ENCODE data around the gene JMJD4. TPM values are rescaled to one million over a fixed set of nuclear protein-coding genes. Genes with fewer than 3 reads are reported as not detected.

The JMJD4 gene, protein sequence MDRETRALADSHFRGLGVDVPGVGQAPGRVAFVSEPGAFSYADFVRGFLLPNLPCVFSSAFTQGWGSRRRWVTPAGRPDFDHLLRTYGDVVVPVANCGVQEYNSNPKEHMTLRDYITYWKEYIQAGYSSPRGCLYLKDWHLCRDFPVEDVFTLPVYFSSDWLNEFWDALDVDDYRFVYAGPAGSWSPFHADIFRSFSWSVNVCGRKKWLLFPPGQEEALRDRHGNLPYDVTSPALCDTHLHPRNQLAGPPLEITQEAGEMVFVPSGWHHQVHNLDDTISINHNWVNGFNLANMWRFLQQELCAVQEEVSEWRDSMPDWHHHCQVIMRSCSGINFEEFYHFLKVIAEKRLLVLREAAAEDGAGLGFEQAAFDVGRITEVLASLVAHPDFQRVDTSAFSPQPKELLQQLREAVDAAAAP
- total RNA-seq = 10 to 100 TPM; 16.8 to 17.3 TPM

DNA sequence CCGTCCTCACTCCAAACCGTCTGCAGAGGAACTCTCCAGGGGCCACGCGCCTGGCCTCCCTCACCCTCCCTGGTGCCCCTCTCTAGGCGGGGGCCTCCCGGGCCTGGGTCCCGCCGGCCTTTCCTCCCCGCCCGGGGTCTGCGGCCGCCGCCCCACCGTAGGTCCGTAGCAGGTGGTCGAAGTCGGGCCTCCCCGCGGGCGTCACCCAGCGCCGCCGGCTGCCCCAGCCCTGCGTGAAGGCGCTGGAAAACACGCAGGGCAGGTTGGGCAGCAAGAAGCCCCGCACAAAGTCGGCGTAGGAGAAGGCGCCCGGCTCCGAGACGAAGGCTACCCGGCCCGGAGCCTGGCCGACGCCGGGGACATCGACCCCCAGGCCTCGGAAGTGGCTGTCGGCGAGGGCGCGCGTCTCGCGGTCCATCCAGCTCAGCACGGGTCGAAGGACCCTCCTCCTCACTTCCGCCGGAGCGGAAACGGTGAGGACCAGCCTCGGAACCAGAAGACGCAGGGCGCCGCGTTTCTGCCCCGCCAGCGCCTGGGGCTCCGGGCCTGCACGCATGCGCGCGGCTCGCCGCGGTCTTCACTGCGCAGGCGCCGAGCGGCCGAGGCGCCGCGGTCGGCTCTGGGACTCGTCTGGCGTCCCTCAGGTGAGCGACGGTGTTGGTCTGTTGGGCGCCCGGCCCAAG is at the start of gene JMJD4, which contains the start of gene SNAP47:
TSS of gene JMJD4 (minus strand) at position 447 of the 683 bp plus-strand sequence. CDS start at position 418, 29 bp downstream.
TSS of gene SNAP47 (plus strand) at position 580 of the 683 bp plus-strand sequence. CDS start 12,302 bp downstream, outside the sequence.
- ATAC-seq = peak; percentile 95
- Mint-ChIP-seq H3K9me3 (ENCODE audit: insufficient read depth) (no peaks in the 10 kb centered on the region), H3K4me3 (peak within 1 kb of the TSS; percentile 89), H3K4me1 (ENCODE audit: low read depth) (peaks cover 30% of the 10 kb centered on the region), H3K27ac (peak within 1 kb of the TSS; percentile 90), H3K27me3 (ENCODE audit: low read depth) (no peaks in the 10 kb centered on the region), H3K36me3 (ENCODE audit: low read depth) (peaks cover 16% of the 10 kb centered on the region)
- peak; percentile 94 for DNase-seq
- ChIA-PET POLR2A (interaction anchor here (0.7 to 0.9 kb wide), 2 partner anchors 10 to 354 kb away, joined by 3 read pairs; no protein-coding TSS in a partner anchor), CTCF (interaction anchor here (1.0 kb wide), 1 partner anchor 53 kb away, joined by 3 read pairs; no protein-coding TSS in a partner anchor)

DNA sequence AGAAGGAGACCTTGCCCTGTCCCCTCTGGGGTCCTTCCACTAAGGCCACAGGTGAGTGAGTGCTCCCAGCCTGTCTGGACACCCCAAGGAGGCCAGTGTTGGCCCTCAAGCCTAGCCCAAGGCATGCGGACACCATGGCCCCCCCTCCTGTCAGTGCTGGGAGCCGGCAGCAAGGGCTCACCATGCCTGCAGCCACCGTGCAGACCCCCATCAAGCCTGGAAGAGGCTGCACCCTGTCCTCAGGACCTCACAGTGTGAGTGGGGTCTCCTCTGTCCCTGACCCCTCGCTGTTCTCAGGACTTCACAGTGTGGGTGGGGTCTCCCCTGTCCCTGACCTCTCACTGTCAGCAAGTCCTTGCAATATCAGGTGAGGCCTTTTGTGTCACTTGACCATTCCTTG is 47.1 kb upstream of the JMJD4 start:
- ChIA-PET CTCF (no interaction called here), POLR2A (no interaction called here)
- H3K27me3 Mint-ChIP-seq (ENCODE audit: low read depth) = peaks cover 11% of the 10 kb centered on the region
- H3K9me3 Mint-ChIP-seq (ENCODE audit: insufficient read depth) = no peaks in the 10 kb centered on the region
- H3K27ac Mint-ChIP-seq = no peak overlapping the region
- ATAC-seq = no peak
- H3K36me3 Mint-ChIP-seq (ENCODE audit: low read depth) = peaks cover 3% of the 10 kb centered on the region
- no peak overlapping the region for H3K4me3 Mint-ChIP-seq
- peak; percentile 5 for DNase-seq
- H3K4me1 Mint-ChIP-seq (ENCODE audit: low read depth) = peaks cover 6% of the 10 kb centered on the region

DNA sequence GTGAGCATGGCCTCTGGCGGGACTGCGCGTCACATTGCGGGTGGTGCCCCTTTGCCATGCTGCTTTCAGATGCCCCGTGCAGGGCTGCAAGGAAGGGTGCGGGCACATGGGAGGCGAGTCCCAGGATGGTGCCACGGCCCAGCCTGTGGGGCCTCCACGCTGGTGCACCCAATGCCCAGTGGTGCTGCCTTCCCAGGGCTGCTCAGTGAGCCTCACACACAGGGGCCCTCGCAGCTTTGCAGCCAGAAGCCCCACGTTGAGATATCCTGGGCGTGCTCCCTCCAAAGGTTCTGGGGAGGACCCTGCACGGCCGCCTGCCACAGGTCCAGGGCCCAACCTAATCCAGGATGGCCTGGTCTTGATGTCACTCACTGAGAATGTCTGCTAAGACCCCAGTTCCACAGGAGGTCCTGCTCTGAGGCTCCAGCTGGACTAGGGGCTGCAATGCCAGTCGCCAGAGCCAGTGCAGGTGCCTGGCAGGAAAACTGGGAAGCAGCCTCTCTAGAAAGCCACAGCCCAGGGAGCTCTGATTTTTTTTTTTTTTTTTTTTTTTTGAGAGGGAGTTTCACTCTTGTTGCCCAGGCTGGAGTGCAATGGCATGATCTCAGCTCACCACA is 46.3 kb upstream of the JMJD4 start:
- Mint-ChIP-seq H3K36me3 (ENCODE audit: low read depth) (peaks cover 6% of the 10 kb centered on the region), H3K4me1 (ENCODE audit: low read depth) (peaks cover under 1% of the 10 kb centered on the region), H3K27me3 (ENCODE audit: low read depth) (peaks cover 6% of the 10 kb centered on the region), H3K9me3 (ENCODE audit: insufficient read depth) (no peaks in the 10 kb centered on the region), H3K27ac (no peak overlapping the region), H3K4me3 (no peak overlapping the region)
- ATAC-seq (no peak), DNase-seq (peak; percentile 14)
- ChIA-PET POLR2A (no interaction called here), CTCF (no interaction called here)

DNA sequence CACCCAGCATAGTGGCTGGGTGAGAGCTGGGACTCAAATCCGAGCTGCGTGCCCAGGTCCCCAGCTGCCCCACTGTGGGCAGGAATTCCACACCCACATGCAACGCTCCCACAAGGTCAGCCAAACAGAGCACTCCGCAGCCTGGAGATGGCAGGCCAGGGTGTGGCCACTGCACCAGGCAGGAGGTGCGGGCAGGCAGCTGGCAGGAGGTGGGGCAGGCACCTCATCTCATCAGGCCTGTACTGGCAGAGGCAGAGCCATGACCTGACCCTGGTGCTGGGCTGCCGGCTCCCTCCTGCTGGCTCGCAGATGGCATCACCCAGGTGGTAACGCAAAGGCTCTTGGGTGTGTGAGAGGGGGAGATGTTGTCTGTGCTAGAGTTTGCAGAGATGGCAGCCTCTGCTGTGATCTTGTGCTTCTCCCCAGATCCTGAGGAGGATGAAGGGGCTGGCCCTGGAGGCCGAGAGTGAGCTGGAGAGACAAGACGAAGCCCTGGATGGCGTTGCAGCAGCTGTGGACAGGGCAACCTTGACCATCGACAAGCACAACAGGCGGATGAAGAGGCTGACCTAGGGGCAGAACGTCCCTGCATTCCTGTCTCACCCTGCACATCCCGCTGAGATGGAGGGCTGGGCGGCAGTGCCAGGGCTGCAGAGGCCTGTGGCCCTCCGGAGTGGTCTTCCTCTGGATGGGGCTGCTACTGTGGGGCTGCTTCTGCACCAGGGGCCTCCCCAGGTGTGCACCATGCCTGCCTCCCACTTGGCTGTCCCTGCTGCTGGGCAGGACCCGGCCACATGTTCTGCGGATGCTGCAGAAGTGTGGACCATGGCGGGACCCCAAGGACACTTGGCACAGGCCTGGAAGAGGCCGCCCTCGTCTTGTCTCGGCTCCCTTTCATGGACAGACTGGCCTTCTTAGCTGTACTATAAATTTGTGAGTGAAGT is 45.3 kb upstream of the JMJD4 start:
- Mint-ChIP-seq H3K36me3 (ENCODE audit: low read depth) (peaks cover 11% of the 10 kb centered on the region), H3K9me3 (ENCODE audit: insufficient read depth) (no peaks in the 10 kb centered on the region), H3K27ac (no peak overlapping the region), H3K4me3 (no peak overlapping the region), H3K27me3 (ENCODE audit: low read depth) (no peaks in the 10 kb centered on the region), H3K4me1 (ENCODE audit: low read depth) (peaks cover 5% of the 10 kb centered on the region)
- ChIA-PET POLR2A (no interaction called here), CTCF (no interaction called here)
- DNase-seq (no peak), ATAC-seq (no peak)

DNA sequence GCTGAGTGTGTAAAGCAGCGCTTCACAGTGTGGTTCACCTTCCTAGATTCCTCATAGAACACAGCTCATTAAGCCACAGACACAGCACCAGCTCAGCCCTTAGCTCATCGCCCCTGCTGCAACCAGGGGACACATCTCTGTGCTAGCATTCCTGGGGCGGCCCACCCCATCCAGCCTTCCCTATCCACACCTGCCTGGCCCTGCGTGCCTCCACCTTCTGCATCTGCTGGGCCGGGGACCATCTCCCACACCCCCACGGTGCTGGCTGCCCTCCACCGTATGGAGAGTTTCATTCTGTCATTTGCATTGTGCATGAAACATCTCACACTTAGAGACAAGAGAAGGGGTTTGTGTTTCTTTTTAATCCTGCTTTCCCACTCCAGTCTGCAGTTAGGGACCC is 44.6 kb upstream of the JMJD4 start:
- ATAC-seq (no peak), DNase-seq (no peak)
- ChIA-PET POLR2A (no interaction called here), CTCF (no interaction called here)
- no peak overlapping the region for H3K27ac Mint-ChIP-seq
- H3K9me3 Mint-ChIP-seq (ENCODE audit: insufficient read depth) = no peaks in the 10 kb centered on the region
- peaks cover 11% of the 10 kb centered on the region for H3K36me3 Mint-ChIP-seq (ENCODE audit: low read depth)
- H3K4me1 Mint-ChIP-seq (ENCODE audit: low read depth) = peaks cover 11% of the 10 kb centered on the region
- no peak overlapping the region for H3K4me3 Mint-ChIP-seq
- no peaks in the 10 kb centered on the region for H3K27me3 Mint-ChIP-seq (ENCODE audit: low read depth)

DNA sequence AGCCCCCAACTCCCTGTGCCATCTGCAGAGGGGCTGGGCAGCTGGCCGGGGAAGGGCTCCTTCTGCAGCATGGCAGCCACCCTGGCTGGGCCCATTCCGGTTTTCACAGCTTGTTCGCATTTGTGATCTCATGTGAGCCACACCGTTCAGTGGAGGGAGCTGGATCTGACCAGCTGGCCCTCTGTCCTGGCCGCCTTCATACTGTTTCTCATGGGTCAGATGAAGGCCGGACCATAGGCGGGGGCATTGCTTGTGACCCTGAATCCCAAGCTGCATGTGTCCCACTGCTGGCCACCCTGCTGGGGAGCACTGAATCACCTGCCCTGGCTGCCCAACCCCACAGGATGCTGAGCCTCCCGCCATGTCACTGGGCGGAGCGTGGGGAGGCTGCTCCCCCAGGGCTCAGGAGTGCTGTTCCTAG is 43.9 kb upstream of the JMJD4 start:
- DNase-seq = no peak
- H3K9me3 Mint-ChIP-seq (ENCODE audit: insufficient read depth) = no peaks in the 10 kb centered on the region
- no peak overlapping the region for H3K4me3 Mint-ChIP-seq
- POLR2A ChIA-PET = no interaction called here
- CTCF ChIA-PET = no interaction called here
- H3K27me3 Mint-ChIP-seq (ENCODE audit: low read depth) = no peaks in the 10 kb centered on the region
- no peak overlapping the region for H3K27ac Mint-ChIP-seq
- ATAC-seq = no peak
- H3K4me1 Mint-ChIP-seq (ENCODE audit: low read depth) = peaks cover 18% of the 10 kb centered on the region
- H3K36me3 Mint-ChIP-seq (ENCODE audit: low read depth) = peaks cover 15% of the 10 kb centered on the region

DNA sequence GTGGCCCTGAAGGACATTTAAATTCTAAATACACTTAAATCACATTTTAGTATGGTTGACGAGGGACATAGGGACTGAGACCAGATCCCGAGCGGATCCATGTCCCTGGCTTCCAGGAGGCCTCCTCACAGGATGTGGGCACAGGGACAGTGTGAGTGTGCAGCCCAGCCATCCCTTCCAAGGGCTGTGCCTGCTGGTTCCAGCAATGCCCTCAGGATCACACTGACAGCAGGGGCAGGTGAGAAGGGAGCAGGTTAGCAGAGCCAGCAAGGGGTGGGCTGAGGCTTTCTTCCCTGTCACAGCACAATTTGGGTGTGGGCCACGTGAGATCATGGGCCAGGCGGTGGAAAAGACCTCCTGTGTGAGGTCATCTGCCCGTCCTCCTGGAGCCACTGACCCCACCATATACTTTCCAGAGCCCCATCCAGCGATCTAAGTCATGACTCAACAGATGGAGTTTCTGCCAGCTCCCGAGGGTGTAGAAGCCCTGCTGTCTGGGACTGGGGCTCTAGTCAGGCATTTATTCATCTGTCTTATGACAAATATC is 43.4 kb upstream of the JMJD4 start:
- Mint-ChIP-seq H3K4me3 (no peak overlapping the region), H3K36me3 (ENCODE audit: low read depth) (peaks cover 17% of the 10 kb centered on the region), H3K4me1 (ENCODE audit: low read depth) (peaks cover 23% of the 10 kb centered on the region), H3K27me3 (ENCODE audit: low read depth) (no peaks in the 10 kb centered on the region), H3K9me3 (ENCODE audit: insufficient read depth) (no peaks in the 10 kb centered on the region), H3K27ac (no peak overlapping the region)
- DNase-seq = no peak
- ChIA-PET CTCF (no interaction called here), POLR2A (no interaction called here)
- no peak for ATAC-seq

DNA sequence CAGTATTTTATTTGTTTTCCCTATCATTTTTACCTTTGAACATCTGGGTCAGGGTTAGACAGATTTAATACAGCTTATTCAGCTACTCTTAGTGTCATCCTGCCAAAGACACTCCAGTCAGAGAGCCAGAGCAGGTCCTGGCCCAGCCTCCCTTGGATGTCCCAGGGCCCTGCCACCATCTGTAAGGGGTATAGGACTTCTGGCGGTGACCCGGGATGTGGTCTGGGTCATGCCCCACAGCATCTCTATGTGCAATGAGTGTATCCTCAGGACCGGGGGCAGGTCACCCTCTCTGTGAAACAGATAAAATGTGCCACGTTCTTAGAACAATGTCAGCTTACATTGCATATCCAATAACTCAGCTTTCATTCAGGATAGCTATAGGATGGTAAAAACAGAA is 42.5 kb upstream of the JMJD4 start:
- peaks cover 17% of the 10 kb centered on the region for H3K36me3 Mint-ChIP-seq (ENCODE audit: low read depth)

DNA sequence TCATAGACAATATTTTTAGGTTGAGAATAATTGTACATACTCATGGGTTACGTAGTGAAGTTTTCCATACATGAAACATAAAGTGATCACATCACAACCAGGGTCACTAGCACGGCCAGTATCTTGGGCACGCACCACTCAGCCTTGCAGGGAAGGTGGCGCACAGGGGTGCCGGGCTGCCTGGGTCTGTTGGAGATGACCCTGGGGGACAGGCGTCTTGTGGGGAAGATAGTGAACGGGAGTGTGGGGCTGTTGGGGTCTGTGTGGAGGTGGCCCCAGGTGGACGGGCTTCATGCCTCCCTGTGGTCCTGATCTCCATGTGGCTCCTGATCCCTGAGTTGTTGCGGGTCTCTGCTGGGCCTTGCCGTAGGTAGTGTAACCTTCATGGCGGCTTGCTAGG is 42.1 kb upstream of the JMJD4 start:
- POLR2A ChIA-PET = no interaction called here
- CTCF ChIA-PET = no interaction called here
- no peak overlapping the region for H3K27ac Mint-ChIP-seq
- no peaks in the 10 kb centered on the region for H3K9me3 Mint-ChIP-seq (ENCODE audit: insufficient read depth)
- H3K27me3 Mint-ChIP-seq (ENCODE audit: low read depth) = no peaks in the 10 kb centered on the region
- DNase-seq (no peak), ATAC-seq (no peak)
- no peak overlapping the region for H3K4me3 Mint-ChIP-seq
- peaks cover 19% of the 10 kb centered on the region for H3K36me3 Mint-ChIP-seq (ENCODE audit: low read depth)
- H3K4me1 Mint-ChIP-seq (ENCODE audit: low read depth) = peaks cover 33% of the 10 kb centered on the region

More for the DNA sequence above, 42.5 kb upstream of the JMJD4 start:
- DNase-seq (no peak), ATAC-seq (no peak)
- H3K27ac Mint-ChIP-seq = no peak overlapping the region
- peaks cover 28% of the 10 kb centered on the region for H3K4me1 Mint-ChIP-seq (ENCODE audit: low read depth)
- ChIA-PET POLR2A (no interaction called here), CTCF (no interaction called here)
- no peaks in the 10 kb centered on the region for H3K9me3 Mint-ChIP-seq (ENCODE audit: insufficient read depth)
- H3K4me3 Mint-ChIP-seq = no peak overlapping the region
- no peaks in the 10 kb centered on the region for H3K27me3 Mint-ChIP-seq (ENCODE audit: low read depth)

DNA sequence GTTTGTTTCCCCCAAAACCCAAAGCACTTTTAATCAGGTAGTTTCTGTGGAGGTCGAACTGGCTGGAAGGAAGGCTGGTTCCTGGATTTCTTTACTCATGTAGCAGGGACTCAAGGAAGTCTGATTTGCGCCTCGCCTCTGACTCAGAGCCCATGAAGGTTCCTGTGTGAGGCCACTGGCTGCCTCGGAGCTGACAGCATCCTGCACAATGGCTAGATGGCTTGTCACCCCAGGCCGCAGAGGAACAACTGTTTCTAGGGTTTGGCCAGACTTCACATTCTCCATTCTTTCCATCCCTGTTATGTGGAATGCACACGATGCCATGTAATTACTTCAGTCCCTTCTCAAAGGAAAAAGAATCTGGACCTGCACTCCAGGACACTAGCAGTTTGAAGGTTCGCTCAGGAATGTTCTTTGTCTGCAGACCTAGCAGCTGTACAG is 41.2 kb upstream of the JMJD4 start:
- CTCF ChIA-PET = no interaction called here
- ATAC-seq = no peak

DNA sequence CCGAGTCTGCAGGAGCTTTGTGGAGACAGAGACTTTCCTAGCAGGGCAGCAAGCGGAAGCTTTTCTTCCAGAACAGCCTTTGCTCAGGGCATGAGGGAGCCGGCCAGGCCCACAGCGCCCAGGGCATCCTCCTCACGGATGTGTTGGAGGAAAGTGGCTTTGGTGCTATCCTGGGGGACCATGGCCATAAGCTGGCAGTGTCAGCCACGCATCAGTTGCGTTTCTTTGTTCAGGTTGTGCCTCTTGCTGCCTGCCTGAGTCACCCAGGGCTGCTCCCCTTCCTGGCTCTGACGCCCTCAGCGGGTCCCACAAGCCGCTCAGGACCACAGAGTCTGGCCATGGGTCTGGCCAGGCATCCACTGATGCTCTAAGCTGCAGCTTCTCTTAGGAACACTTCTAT is 40.7 kb upstream of the JMJD4 start:
- DNase-seq (no peak), ATAC-seq (no peak)
- CTCF ChIA-PET = interaction anchor here (2.7 kb wide), 1 partner anchor 13 kb away, joined by 18 read pairs; no protein-coding TSS in a partner anchor
- Mint-ChIP-seq H3K9me3 (ENCODE audit: insufficient read depth) (no peaks in the 10 kb centered on the region), H3K36me3 (ENCODE audit: low read depth) (peaks cover 22% of the 10 kb centered on the region), H3K27me3 (ENCODE audit: low read depth) (no peaks in the 10 kb centered on the region), H3K27ac (no peak overlapping the region), H3K4me1 (ENCODE audit: low read depth) (peaks cover 33% of the 10 kb centered on the region), H3K4me3 (no peak overlapping the region)
- POLR2A ChIA-PET = no interaction called here

More for the DNA sequence above, 41.2 kb upstream of the JMJD4 start:
- DNase-seq = no peak
- Mint-ChIP-seq H3K4me3 (no peak overlapping the region), H3K27ac (no peak overlapping the region), H3K4me1 (ENCODE audit: low read depth) (peaks cover 33% of the 10 kb centered on the region), H3K27me3 (ENCODE audit: low read depth) (no peaks in the 10 kb centered on the region), H3K9me3 (ENCODE audit: insufficient read depth) (no peaks in the 10 kb centered on the region), H3K36me3 (ENCODE audit: low read depth) (peaks cover 22% of the 10 kb centered on the region)
- POLR2A ChIA-PET = no interaction called here
